Retina (tissue), 1 donor: Measurements from ENCODE around the gene RPS6KA2.

Source experiments
- DNase-seq: peaks from one replicate; pipeline ENCODE4 v3.0.0-alpha.2; 2016

RPS6KA2 gene

GRCh38 chr6:166520905-166521834 lies 105.9 kb downstream of the RPS6KA2 start:
- DNase-seq = no peak

GRCh38 chr6:166516251-166516884 lies 110.7 kb downstream of the RPS6KA2 start:
- no peak for DNase-seq

DNA sequence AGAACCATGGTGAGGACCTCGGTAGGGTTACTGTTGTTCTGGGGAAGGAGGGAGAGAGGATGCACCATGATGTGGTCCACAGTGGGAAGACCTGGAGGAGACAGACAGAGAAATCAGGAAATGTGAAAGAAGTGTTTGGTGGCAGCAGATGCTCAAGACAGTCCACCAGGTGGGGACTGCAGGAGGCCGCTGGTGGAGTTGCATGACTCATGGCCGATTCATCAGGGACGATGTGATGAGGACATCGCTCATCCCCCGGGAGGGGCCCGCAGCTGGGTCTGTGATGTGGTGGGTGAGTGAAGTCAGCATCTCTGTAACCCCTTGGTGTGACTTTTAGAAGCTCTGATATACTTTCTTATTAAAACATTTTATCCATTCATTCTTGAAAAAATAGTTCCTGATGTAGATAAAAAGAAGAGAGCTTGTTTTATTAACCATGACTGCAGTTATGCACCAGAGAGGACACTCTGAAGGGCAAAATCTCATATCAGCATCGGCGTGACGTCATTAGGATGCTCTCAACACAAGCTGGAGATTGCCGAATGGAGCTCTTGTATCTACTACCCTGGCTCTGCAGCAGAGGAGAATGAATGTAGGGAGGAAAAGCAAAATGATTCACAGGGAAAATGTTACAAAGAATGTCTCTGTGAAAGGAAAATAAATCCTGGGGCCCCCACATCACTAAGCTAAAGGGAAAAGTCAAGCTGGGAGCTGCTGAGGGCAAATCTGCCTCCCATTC lies 111.8 kb downstream of the RPS6KA2 start:
- DNase-seq = no peak

DNA sequence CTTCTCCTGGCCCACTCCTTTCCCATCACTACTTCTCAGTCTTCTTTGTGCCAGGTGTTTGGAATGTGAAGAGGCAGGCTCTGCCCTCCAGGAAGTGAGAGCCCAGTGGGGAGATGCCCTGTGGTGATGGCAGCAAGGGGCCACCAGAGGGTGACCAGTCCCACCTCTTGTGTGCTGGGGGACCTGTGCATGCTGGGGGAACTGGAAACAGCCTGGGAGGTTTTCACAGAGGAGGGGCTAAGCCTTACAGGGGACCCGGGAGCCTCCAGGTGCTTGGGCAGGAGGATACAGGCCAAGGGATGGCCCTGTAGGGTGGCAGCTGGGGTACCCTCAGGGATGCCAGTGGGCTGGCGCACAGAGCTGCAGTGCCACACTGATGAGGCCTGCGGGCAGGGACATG lies 112.9 kb downstream of the RPS6KA2 start:
- DNase-seq = no peak

DNA sequence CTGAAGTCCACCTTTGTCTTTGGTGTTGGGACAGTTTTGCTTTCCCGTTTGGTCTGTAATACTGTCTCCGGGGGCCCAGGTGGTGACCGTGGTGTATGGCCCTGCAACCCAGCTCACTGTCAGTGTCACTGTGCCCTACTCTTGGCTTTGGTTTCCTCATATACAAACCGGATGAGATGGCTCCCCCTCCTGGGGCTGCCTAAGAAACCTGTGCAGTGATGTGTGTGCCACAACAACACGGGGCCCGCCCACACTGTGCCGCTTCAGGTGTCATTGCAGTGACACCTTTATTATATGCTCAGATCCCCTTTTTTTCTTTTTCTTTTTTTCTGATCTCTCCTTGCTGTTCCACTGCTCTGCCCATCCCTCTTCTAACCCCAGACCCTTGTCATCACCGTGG lies 114.5 kb downstream of the RPS6KA2 start:
- no peak for DNase-seq

DNA sequence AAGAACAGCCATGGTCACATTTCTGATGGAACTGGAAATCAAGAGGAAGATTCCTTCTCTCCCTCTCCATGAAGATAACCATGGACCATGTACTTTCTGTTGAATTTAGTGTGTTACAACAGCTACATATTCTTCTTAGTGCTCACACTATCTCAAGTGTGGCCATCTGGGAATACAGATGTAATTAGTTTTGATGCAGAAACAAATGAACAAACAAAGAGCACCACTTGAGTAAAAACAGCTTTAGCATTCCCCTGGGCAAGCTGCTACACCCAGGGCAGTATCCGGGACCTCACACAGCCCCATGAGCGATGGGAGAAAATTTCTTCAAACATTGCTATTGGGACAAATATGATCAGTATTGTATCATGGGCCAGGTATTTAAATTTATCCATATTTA lies 115.7 kb downstream of the RPS6KA2 start:
- DNase-seq = no peak

GRCh38 chr6:166509193-166509592 lies 117.9 kb downstream of the RPS6KA2 start:
- no peak for DNase-seq

- DNase-seq = no peak
Measured at GRCh38 chr6:166508726-166509125, 118.3 kb downstream of the RPS6KA2 start.

- no peak for DNase-seq
Measured at GRCh38 chr6:166507809-166508564, 119.1 kb downstream of the RPS6KA2 start.

- DNase-seq = no peak
Measured at GRCh38 chr6:166507380-166507779, 119.7 kb downstream of the RPS6KA2 start.

- DNase-seq = no peak
Measured at GRCh38 chr6:166505133-166505905, 121.7 kb downstream of the RPS6KA2 start.

GRCh38 chr6:166504100-166504499 lies 123.0 kb downstream of the RPS6KA2 start:
- no peak for DNase-seq

DNA sequence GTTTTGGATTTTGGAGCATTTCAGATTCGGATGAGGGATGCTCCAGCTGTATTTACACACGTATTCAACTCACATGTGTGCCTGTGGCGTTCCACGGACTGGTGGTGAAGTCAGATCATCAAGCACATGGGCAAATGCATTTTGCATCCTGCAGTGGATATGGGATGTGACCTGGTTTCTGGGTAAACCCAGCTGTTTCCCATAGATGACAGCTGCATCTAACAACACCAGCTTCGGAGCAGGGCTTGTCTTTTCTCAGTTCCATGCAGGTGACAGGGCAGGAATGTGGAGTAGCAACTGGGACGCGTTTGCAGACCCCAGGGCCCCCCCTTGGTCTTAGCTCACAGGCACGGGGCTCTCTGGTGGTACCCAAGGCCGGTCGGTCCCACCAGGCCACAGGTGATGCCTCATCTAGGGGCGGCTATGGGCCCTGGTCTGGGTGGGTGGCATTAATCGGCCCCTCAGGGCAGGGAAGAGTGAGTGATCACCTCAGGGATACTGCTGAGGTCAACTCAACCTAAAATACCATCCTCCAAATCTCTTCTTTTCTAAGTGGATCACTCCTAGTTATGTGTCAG lies 123.8 kb downstream of the RPS6KA2 start:
- DNase-seq = no peak

GRCh38 chr6:166502453-166502852 lies 124.6 kb downstream of the RPS6KA2 start:
- DNase-seq = peak; percentile 43

- DNase-seq = no peak
Measured at GRCh38 chr6:166501246-166501645, 125.8 kb downstream of the RPS6KA2 start.

GRCh38 chr6:166500246-166500645 lies 126.8 kb downstream of the RPS6KA2 start:
- no peak for DNase-seq

DNA sequence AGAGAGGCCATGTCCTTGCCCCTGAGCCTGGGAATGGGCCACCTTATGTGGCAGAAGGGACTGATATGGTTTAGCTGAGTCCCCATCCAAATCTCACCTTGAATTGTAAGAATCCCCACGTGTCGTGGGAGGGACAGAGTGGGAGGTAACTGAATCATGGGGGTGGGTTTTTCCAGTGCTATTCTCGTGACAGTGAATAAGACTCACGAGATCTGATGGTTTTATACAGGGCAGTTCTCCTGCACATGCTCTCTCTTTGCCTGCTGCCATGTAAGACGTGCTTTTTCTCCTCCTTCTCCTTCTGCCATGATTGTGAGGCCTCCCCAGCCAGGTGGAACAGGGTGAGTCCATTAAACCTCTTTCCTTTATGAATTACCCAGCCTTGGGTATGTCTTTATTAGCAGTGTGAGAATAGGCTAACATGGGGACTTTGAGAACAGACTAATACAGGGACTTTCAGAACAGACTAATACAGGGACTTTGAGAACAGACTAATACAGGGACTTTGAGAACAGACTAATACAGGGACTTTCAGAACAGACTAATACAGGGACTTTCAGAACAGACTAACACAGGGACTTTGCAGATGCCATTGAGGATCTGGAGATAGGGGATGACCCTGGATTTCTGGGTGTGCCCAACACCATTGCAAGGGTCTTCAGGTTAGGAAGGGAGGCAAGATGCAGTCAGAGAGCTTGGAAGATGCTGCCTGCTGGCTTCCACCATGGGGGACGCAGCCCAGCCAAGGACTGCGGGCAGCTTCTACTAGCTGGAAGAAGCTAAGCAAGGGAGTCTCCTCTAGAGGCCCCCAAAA lies 127.5 kb downstream of the RPS6KA2 start:
- no peak for DNase-seq

GRCh38 chr6:166498661-166499349 lies 128.2 kb downstream of the RPS6KA2 start:
- DNase-seq = no peak

DNA sequence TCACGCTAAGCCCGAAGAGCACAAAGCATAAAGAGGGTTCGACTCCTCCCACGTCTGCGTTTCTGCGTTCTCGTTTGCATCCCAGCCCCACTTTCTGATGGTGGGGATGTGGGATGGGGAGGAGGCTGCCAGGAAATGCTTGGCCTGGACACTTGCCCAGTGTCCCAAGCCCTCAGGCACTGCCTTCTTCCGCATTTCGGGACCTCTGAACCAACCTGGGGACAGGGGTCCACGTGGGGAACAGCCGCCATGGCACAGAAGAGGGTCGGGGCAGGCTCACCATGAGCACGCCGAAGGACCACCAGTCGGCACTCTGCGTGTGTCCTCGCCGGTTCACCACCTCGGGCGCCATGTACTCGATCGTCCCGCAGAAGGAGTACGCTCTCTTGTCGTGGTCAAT lies 128.8 kb downstream of the RPS6KA2 start:
- no peak for DNase-seq
